ENCODE measurements around the gene SLC10A7. TPM values are rescaled to one million over a fixed set of nuclear protein-coding genes. Genes with fewer than 3 reads are reported as not detected.

SLC10A7 gene
- total RNA-seq, 1 donor from 2014 or later = 11.4 TPM

GRCh38 chr4:146273204-146273901 is 248.4 kb downstream of the SLC10A7 start:
- no peak for TF ChIP-seq CTCF (IDR thresholded peaks at IDR 0.05)
- Histone ChIP-seq H3K9me3 (no peaks in the 10 kb centered on the region), H3K36me3 (no peaks in the 10 kb centered on the region), H3K27me3 (no peaks in the 10 kb centered on the region), H3K4me3 (no peak overlapping the region), H3K27ac (no peak overlapping the region), H3K4me1 (no peaks in the 10 kb centered on the region)
- intact Hi-C loops (cut with DNase I) = no loop called here
- no peak for DNase-seq (ENCODE audit: low spot score in 2 of 2)

GRCh38 chr4:146271466-146271865 is 250.3 kb downstream of the SLC10A7 start:
- no peaks in the 10 kb centered on the region for H3K9me3 ChIP-seq
- DNase-seq (ENCODE audit: low spot score in 2 of 2) = no peak
- H3K4me3 ChIP-seq = no peak overlapping the region
- intact Hi-C loops (cut with DNase I) = no loop called here
- no peaks in the 10 kb centered on the region for H3K27me3 ChIP-seq
- H3K4me1 ChIP-seq = no peaks in the 10 kb centered on the region
- TF ChIP-seq CTCF (IDR thresholded peaks at IDR 0.05) = no peak
- H3K27ac ChIP-seq = no peak overlapping the region
- no peaks in the 10 kb centered on the region for H3K36me3 ChIP-seq

GRCh38 chr4:146269228-146269653 is 252.5 kb downstream of the SLC10A7 start:
- intact Hi-C loops (cut with DNase I) = no loop called here
- no peak for TF ChIP-seq CTCF (IDR thresholded peaks at IDR 0.05)
- no peak overlapping the region for H3K4me3 ChIP-seq
- no peaks in the 10 kb centered on the region for H3K27me3 ChIP-seq
- no peak overlapping the region for H3K27ac ChIP-seq
- no peak for DNase-seq (ENCODE audit: low spot score in 2 of 2)
- H3K36me3 ChIP-seq = no peaks in the 10 kb centered on the region
- no peaks in the 10 kb centered on the region for H3K9me3 ChIP-seq
- no peaks in the 10 kb centered on the region for H3K4me1 ChIP-seq

GRCh38 chr4:146267826-146268225 is 253.9 kb downstream of the SLC10A7 start:
- intact Hi-C loops (cut with DNase I) = no loop called here
- no peak for TF ChIP-seq CTCF (IDR thresholded peaks at IDR 0.05)
- Histone ChIP-seq H3K4me1 (no peaks in the 10 kb centered on the region), H3K4me3 (no peak overlapping the region), H3K36me3 (no peaks in the 10 kb centered on the region), H3K27ac (no peak overlapping the region), H3K27me3 (no peaks in the 10 kb centered on the region), H3K9me3 (no peaks in the 10 kb centered on the region)
- DNase-seq (ENCODE audit: low spot score in 2 of 2) = no peak

GRCh38 chr4:146265950-146266490 is 255.7 kb downstream of the SLC10A7 start:
- no peak for TF ChIP-seq CTCF (IDR thresholded peaks at IDR 0.05)
- Histone ChIP-seq H3K27ac (no peak overlapping the region), H3K9me3 (no peaks in the 10 kb centered on the region), H3K27me3 (no peaks in the 10 kb centered on the region), H3K4me3 (no peak overlapping the region), H3K36me3 (no peaks in the 10 kb centered on the region), H3K4me1 (no peaks in the 10 kb centered on the region)
- intact Hi-C loops (cut with DNase I) = no loop called here
- DNase-seq (ENCODE audit: low spot score in 2 of 2) = no peak

Measured in ascending aorta (tissue), 2 donors.